Liver (tissue), 2 donors: ENCODE data around the gene MVB12B.

Experiments used
- TF ChIP-seq, protein P1 (sequence below): fragments of 150-350 bp; IDR thresholded peaks from 2 replicates; pipeline ENCODE4 v1.5.1; 2017; ENCODE audit warnings: improper control_type of control experiment, low read depth, low read length; ENCODE audit not compliant: missing input control
- TF ChIP-seq, protein P2 (sequence below): IDR thresholded peaks from 2 replicates; pipeline ENCODE4 v1.6.1; 2016; ENCODE audit warnings: antibody characterized with exemption
- TF ChIP-seq, protein P3 (sequence below): IDR thresholded peaks from 2 replicates; pipeline ENCODE4 v1.6.1; 2016; ENCODE audit warnings: antibody characterized with exemption, mild to moderate bottlenecking
- donor health status: healthy.

DNA sequence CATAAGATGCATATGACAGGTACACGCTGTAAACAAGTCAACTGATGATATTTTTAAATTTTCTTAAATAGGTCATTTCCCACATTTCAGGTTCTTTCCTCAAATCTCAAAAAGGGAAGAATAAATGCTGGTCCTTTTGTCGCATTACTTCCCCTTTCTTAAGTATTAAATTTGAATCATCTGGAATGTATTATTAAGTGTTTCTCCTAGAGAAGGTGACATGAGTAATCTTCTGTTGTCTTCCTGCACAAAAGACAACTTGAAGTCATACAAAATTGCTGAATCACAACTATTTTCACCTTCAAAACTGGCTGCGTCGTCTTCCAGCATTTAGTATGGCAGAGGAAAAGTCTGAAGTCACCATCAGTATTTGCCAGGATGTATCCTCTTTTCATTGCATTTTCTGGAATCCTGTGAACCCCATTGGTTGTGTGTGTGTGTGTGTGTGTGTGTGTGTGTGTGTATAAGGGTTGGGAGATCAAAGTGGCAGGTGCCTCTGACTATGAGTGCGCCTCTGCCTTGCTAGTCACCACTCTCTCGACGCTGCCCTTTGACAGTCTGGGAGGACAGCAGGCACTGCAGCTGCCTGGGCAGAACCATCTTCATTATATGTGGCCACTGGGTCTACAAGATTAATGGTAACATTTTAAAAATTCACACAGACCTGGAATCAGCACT is 86.9 kb downstream of the MVB12B start:
- TF ChIP-seq, protein P1, sequence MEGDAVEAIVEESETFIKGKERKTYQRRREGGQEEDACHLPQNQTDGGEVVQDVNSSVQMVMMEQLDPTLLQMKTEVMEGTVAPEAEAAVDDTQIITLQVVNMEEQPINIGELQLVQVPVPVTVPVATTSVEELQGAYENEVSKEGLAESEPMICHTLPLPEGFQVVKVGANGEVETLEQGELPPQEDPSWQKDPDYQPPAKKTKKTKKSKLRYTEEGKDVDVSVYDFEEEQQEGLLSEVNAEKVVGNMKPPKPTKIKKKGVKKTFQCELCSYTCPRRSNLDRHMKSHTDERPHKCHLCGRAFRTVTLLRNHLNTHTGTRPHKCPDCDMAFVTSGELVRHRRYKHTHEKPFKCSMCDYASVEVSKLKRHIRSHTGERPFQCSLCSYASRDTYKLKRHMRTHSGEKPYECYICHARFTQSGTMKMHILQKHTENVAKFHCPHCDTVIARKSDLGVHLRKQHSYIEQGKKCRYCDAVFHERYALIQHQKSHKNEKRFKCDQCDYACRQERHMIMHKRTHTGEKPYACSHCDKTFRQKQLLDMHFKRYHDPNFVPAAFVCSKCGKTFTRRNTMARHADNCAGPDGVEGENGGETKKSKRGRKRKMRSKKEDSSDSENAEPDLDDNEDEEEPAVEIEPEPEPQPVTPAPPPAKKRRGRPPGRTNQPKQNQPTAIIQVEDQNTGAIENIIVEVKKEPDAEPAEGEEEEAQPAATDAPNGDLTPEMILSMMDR = no peak
- TF ChIP-seq, protein P2, sequence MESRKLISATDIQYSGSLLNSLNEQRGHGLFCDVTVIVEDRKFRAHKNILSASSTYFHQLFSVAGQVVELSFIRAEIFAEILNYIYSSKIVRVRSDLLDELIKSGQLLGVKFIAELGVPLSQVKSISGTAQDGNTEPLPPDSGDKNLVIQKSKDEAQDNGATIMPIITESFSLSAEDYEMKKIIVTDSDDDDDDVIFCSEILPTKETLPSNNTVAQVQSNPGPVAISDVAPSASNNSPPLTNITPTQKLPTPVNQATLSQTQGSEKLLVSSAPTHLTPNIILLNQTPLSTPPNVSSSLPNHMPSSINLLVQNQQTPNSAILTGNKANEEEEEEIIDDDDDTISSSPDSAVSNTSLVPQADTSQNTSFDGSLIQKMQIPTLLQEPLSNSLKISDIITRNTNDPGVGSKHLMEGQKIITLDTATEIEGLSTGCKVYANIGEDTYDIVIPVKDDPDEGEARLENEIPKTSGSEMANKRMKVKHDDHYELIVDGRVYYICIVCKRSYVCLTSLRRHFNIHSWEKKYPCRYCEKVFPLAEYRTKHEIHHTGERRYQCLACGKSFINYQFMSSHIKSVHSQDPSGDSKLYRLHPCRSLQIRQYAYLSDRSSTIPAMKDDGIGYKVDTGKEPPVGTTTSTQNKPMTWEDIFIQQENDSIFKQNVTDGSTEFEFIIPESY = no peak
- TF ChIP-seq, protein P3, sequence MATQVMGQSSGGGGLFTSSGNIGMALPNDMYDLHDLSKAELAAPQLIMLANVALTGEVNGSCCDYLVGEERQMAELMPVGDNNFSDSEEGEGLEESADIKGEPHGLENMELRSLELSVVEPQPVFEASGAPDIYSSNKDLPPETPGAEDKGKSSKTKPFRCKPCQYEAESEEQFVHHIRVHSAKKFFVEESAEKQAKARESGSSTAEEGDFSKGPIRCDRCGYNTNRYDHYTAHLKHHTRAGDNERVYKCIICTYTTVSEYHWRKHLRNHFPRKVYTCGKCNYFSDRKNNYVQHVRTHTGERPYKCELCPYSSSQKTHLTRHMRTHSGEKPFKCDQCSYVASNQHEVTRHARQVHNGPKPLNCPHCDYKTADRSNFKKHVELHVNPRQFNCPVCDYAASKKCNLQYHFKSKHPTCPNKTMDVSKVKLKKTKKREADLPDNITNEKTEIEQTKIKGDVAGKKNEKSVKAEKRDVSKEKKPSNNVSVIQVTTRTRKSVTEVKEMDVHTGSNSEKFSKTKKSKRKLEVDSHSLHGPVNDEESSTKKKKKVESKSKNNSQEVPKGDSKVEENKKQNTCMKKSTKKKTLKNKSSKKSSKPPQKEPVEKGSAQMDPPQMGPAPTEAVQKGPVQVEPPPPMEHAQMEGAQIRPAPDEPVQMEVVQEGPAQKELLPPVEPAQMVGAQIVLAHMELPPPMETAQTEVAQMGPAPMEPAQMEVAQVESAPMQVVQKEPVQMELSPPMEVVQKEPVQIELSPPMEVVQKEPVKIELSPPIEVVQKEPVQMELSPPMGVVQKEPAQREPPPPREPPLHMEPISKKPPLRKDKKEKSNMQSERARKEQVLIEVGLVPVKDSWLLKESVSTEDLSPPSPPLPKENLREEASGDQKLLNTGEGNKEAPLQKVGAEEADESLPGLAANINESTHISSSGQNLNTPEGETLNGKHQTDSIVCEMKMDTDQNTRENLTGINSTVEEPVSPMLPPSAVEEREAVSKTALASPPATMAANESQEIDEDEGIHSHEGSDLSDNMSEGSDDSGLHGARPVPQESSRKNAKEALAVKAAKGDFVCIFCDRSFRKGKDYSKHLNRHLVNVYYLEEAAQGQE = no peak
